Common myeloid progenitor, CD34-positive (primary cell): ENCODE measurements around the gene VWC2L.

Experiments used
- CTCF ChIA-PET: fragments of 350-600 bp; sonication (Branson Sonifier 250); formaldehyde crosslinking; loops from one replicate; lab custom pipeline; 2021; ENCODE audit warnings: antibody characterized with exemption; lab: Charles Lee
- POLR2A ChIA-PET: fragments of 350-600 bp; sonication (Branson Sonifier 250); formaldehyde crosslinking; loops from one replicate; lab custom pipeline; 2021; ENCODE audit warnings: antibody characterized with exemption; lab: Charles Lee
- DNase-seq, 3 donors: peaks; one replicate each; pipeline versions ENCODE4 v3.0.0 to v3.0.0-alpha.2; 2013
- H3K27ac ChIP-seq, 2 experiments: 1 replicate in 1 of 2; 2 replicates in 1 of 2; pipeline ENCODE4 v1.7.0; 2013; ENCODE audit warnings: inconsistent platforms in 2 of 2, low read length in 2 of 2, mild to moderate bottlenecking in 2 of 2, low read depth in 1 of 2, moderate library complexity in 1 of 2; ENCODE audit not compliant: severe bottlenecking in 2 of 2, insufficient read depth in 1 of 2, poor library complexity in 1 of 2
- H3K27me3 ChIP-seq, 5 experiments: replicated peaks in 2 of 5; 1 replicate in 3 of 5; 2 replicates in 2 of 5; pipeline versions ENCODE4 v1.6.1 to v1.7.0; 2013; ENCODE audit warnings: low read length in 4 of 5, mild to moderate bottlenecking in 2 of 5, moderate library complexity in 2 of 5, inconsistent platforms in 1 of 5; ENCODE audit not compliant: insufficient read depth in 5 of 5, control insufficient read depth in 4 of 5
- H3K36me3 ChIP-seq, 4 experiments: 1 replicate in 2 of 4; 2 replicates in 2 of 4; pipeline versions ENCODE4 v1.6.1 to v1.7.0; 2013; ENCODE audit warnings: low read length in 3 of 4, control low read depth in 1 of 4, mild to moderate bottlenecking in 1 of 4; ENCODE audit not compliant: control insufficient read depth in 4 of 4, insufficient read depth in 4 of 4
- H3K4me1 ChIP-seq, 4 experiments: 1 replicate in 3 of 4; 2 replicates in 1 of 4; pipeline versions ENCODE4 v1.6.1 to v1.7.1; 2013; ENCODE audit warnings: low read length in 3 of 4, mild to moderate bottlenecking in 3 of 4, control low read depth in 1 of 4, inconsistent platforms in 1 of 4, moderate library complexity in 1 of 4; ENCODE audit not compliant: control insufficient read depth in 4 of 4, insufficient read depth in 4 of 4; ENCODE audit errors: control extremely low read depth in 1 of 4
- H3K4me3 ChIP-seq, 7 experiments: 1 replicate in 4 of 7; 2 replicates in 3 of 7; pipeline versions ENCODE4 v1.5.1 to v1.7.0; 2013; ENCODE audit warnings: mild to moderate bottlenecking in 7 of 7, low read length in 6 of 7, moderate library complexity in 6 of 7, inconsistent platforms in 2 of 7, low read depth in 2 of 7, control low read depth in 1 of 7; ENCODE audit not compliant: insufficient read depth in 4 of 7, control insufficient read depth in 1 of 7; ENCODE audit errors: extremely low read depth in 1 of 7
- H3K9me3 ChIP-seq, 5 experiments: 1 replicate in 4 of 5; 2 replicates in 1 of 5; pipeline versions ENCODE4 v1.6.1 to v1.7.1; 2013; ENCODE audit warnings: low read length in 4 of 5, mild to moderate bottlenecking in 2 of 5, inconsistent platforms in 1 of 5, low read depth in 1 of 5, moderate library complexity in 1 of 5; ENCODE audit not compliant: control insufficient read depth in 4 of 5, insufficient read depth in 2 of 5; ENCODE audit errors: control extremely low read depth in 1 of 5
- WGBS: methylation state at CpG from one replicate; pipeline ENCODE4 v1.1.5; 2013; ENCODE audit not compliant: insufficient coverage; 5-methylcytosine and 5-hydroxymethylcytosine counted together

Gene VWC2L

DNA sequence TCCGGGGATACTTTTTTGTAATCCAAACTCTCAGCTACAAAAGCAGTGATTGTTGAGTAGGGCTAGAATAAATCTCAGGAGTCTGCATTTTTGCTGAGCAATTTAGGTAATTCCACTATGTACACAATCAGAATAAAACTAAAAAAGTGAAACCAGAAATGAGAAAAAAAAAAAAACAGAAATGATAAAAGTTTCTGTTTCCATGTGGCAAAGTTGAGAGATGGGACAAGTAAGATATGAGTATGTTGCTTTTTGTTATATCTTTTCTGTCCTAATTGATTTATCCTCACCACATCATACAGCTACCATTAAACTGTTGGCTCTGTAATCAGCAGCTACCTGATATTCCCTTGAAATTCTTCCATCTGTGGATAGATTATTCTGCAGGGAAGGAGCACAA, 92.7 kb downstream of the VWC2L start:
- ChIA-PET CTCF (no interaction called here), POLR2A (no interaction called here)
- H3K27me3 ChIP-seq, result no peaks in the 10 kb centered on the region
- no peaks in the 10 kb centered on the region for H3K36me3 ChIP-seq
- no peak for DNase-seq
- no peaks in the 10 kb centered on the region for H3K4me1 ChIP-seq
- H3K9me3 ChIP-seq, result peaks cover 0 to 3% (median 0%) of the 10 kb centered on the region in 5 experiments
- H3K27ac ChIP-seq, result no peak overlapping the region
- no peak overlapping the region for H3K4me3 ChIP-seq
- no CpG with 5 or more reads among the region's 1 CpG for WGBS

GRCh38 chr2:214504599-214505376, 93.9 kb downstream of the VWC2L start:
- no peak for DNase-seq
- H3K27ac ChIP-seq, result no peak overlapping the region
- H3K9me3 ChIP-seq, result peaks cover 0 to 3% (median 0%) of the 10 kb centered on the region in 5 experiments
- H3K36me3 ChIP-seq, result no peaks in the 10 kb centered on the region
- ChIA-PET POLR2A (interaction anchor here (0.5 kb wide), 1 partner anchor 29 kb away, joined by 3 read pairs; no protein-coding TSS in a partner anchor), CTCF (interaction anchor here (0.7 kb wide), 1 partner anchor 189 kb away, joined by 3 read pairs; no protein-coding TSS in a partner anchor)
- WGBS, result 94% methylated on average over 5 of the region's 8 CpGs
- H3K4me3 ChIP-seq, result no peak overlapping the region
- no peaks in the 10 kb centered on the region for H3K4me1 ChIP-seq
- H3K27me3 ChIP-seq, result no peaks in the 10 kb centered on the region

- CTCF ChIA-PET, result no interaction called here
- H3K36me3 ChIP-seq, result no peaks in the 10 kb centered on the region
- H3K4me1 ChIP-seq, result no peaks in the 10 kb centered on the region
- H3K27me3 ChIP-seq, result no peaks in the 10 kb centered on the region
- POLR2A ChIA-PET, result no interaction called here
- no peak overlapping the region for H3K4me3 ChIP-seq
- no peak overlapping the region for H3K27ac ChIP-seq
- no peaks in the 10 kb centered on the region for H3K9me3 ChIP-seq
- DNase-seq, result no peak
These were observed 96.2 kb downstream of the VWC2L start for GRCh38 chr2:214507032-214507431.

GRCh38 chr2:214514704-214515103, 103.8 kb downstream of the VWC2L start:
- Histone ChIP-seq H3K4me3 (no peak overlapping the region), H3K27ac (no peak overlapping the region)
- CTCF ChIA-PET, result no interaction called here

GRCh38 chr2:214515111-214515510, 104.3 kb downstream of the VWC2L start:
- no peaks in the 10 kb centered on the region for H3K27me3 ChIP-seq
- no peaks in the 10 kb centered on the region for H3K36me3 ChIP-seq
- no peaks in the 10 kb centered on the region for H3K9me3 ChIP-seq
- H3K4me3 ChIP-seq, result no peak overlapping the region
- DNase-seq, result no peak
- no peaks in the 10 kb centered on the region for H3K4me1 ChIP-seq
- ChIA-PET CTCF (no interaction called here), POLR2A (no interaction called here)
- WGBS, result 71% methylated on average over 1 of the region's 4 CpGs
- H3K27ac ChIP-seq, result no peak overlapping the region

More at GRCh38 chr2:214514704-214515103, 103.8 kb downstream of the VWC2L start:
- Histone ChIP-seq H3K4me1 (no peaks in the 10 kb centered on the region), H3K9me3 (no peaks in the 10 kb centered on the region), H3K27me3 (no peaks in the 10 kb centered on the region), H3K36me3 (no peaks in the 10 kb centered on the region)
- POLR2A ChIA-PET, result no interaction called here
- no peak for DNase-seq
- WGBS, result no CpG with 5 or more reads among the region's 1 CpG

DNA sequence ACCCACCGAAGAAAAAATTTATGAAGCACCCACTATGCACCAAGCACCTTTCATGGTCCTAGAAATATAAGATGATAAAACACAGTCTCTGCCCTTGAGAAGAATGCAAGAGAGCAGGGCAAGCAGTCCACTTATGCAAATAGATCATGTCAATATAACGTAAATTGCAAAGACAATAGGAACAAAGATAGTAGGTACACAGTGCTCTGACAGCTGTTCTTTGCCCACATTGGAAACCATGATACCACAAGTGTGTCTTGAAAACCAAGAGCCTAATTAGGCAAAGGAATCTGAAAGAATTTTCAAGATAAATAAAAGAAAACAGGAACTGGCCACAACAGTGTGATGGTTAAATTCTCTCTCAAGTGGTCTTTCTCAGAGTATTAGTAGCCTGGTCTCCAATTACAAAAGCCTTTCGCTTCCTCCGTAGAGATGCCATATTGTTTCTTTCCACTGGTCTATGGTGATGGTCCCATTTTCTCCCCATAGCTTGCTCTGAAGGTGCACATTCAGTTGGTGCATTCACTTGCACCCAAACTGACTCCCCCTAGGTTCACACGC, 108.5 kb downstream of the VWC2L start:
- ChIA-PET POLR2A (no interaction called here), CTCF (no interaction called here)
- no peak overlapping the region for H3K27ac ChIP-seq
- no peak for DNase-seq
- 95% methylated on average over 4 of the region's 5 CpGs for WGBS
- H3K27me3 ChIP-seq, result no peaks in the 10 kb centered on the region
- peaks cover 0 to under 1% (median 0%) of the 10 kb centered on the region in 5 experiments for H3K9me3 ChIP-seq
- no peak overlapping the region for H3K4me3 ChIP-seq
- H3K4me1 ChIP-seq, result no peaks in the 10 kb centered on the region
- H3K36me3 ChIP-seq, result no peaks in the 10 kb centered on the region

- H3K4me3 ChIP-seq, result no peak overlapping the region
- no peaks in the 10 kb centered on the region for H3K27me3 ChIP-seq
- 95% methylated on average over 5 of the region's 5 CpGs for WGBS
- ChIA-PET POLR2A (no interaction called here), CTCF (no interaction called here)
- no peak for DNase-seq
- H3K4me1 ChIP-seq, result no peaks in the 10 kb centered on the region
- H3K36me3 ChIP-seq, result no peaks in the 10 kb centered on the region
- peaks cover 0 to 1% (median 0%) of the 10 kb centered on the region in 5 experiments for H3K9me3 ChIP-seq
- no peak overlapping the region for H3K27ac ChIP-seq
These were observed 118.2 kb downstream of the VWC2L start for GRCh38 chr2:214529021-214529420.
